ENCODE data around the gene CRADD.
A peak's percentile ranks its signal among the peaks of the same experiment; 100 is the strongest.
"Not testable (repeated sequence)": the region's sequence is repeated elsewhere in the genome, so short reads cannot be mapped to it uniquely, and the experiment has no call there.

Gene CRADD

GRCh38 chr12:93873561-93873960 lies 196.4 kb downstream of the CRADD start:
- DNase-seq (ENCODE audit: low spot score) = no peak

- no peak for DNase-seq (ENCODE audit: low spot score)
Observed at GRCh38 chr12:93875157-93875556, 198.0 kb downstream of the CRADD start.

- no peak for DNase-seq (ENCODE audit: low spot score)
Observed at GRCh38 chr12:93876360-93876759, 199.2 kb downstream of the CRADD start.

GRCh38 chr12:93877446-93877845 lies 200.3 kb downstream of the CRADD start:
- DNase-seq (ENCODE audit: low spot score) = no peak

GRCh38 chr12:93879476-93880421 lies 202.6 kb downstream of the CRADD start:
- DNase-seq (ENCODE audit: low spot score) = peak; percentile 50

- no peak for DNase-seq (ENCODE audit: low spot score)
Observed at GRCh38 chr12:93880853-93881522, 203.8 kb downstream of the CRADD start.

- DNase-seq (ENCODE audit: low spot score) = no peak
Observed at GRCh38 chr12:93882763-93883162, 205.6 kb downstream of the CRADD start.

- peak; percentile 71 for DNase-seq (ENCODE audit: low spot score)
Observed at GRCh38 chr12:93883436-93884154, 206.4 kb downstream of the CRADD start.

- no peak for DNase-seq (ENCODE audit: low spot score)
Observed at GRCh38 chr12:93884794-93885460, 207.8 kb downstream of the CRADD start.

- DNase-seq (ENCODE audit: low spot score) = not testable (repeated sequence)
Observed at GRCh38 chr12:93885973-93886532, 208.9 kb downstream of the CRADD start.

GRCh38 chr12:93886533-93887511 lies 209.6 kb downstream of the CRADD start:
- peak; percentile 66 for DNase-seq (ENCODE audit: low spot score)

- no peak for DNase-seq (ENCODE audit: low spot score)
Observed at GRCh38 chr12:93888964-93889363, 211.8 kb downstream of the CRADD start.

GRCh38 chr12:93889516-93890212 lies 212.5 kb downstream of the CRADD start:
- no peak for DNase-seq (ENCODE audit: low spot score)

GRCh38 chr12:93892423-93893268 lies 215.5 kb downstream of the CRADD start:
- no peak for DNase-seq (ENCODE audit: low spot score)

GRCh38 chr12:93894391-93895088 lies 217.4 kb downstream of the CRADD start:
- DNase-seq (ENCODE audit: low spot score) = peak; percentile 73

- DNase-seq (ENCODE audit: low spot score) = peak; percentile 40
Observed at GRCh38 chr12:93895089-93895445, 217.9 kb downstream of the CRADD start.

GRCh38 chr12:93896427-93896826 lies 219.3 kb downstream of the CRADD start:
- DNase-seq (ENCODE audit: low spot score) = peak; percentile 31

GRCh38 chr12:93896952-93897351 lies 219.8 kb downstream of the CRADD start:
- DNase-seq (ENCODE audit: low spot score) = no peak
